OCI-LY1 (cell line): ENCODE measurements around the gene ZNF524.

Experiments used
- H2AFZ ChIP-seq: fragments of 200-600 bp; sonication (generic), shearing (Covaris generic); 2 replicates; pipeline ENCODE4 v1.6.0; 2014; ENCODE audit warnings: antibody characterized with exemption, mild to moderate bottlenecking, low read length
- H3F3A ChIP-seq: fragments of 200-600 bp; sonication (generic), shearing (Covaris generic); 2 replicates; pipeline ENCODE4 v1.6.0; 2014; ENCODE audit warnings: mild to moderate bottlenecking, antibody characterized with exemption, low read length, moderate library complexity; ENCODE audit not compliant: insufficient read depth
- H3K27ac ChIP-seq: fragments of 200-600 bp; sonication (generic); 2 replicates; pipeline ENCODE4 v1.5.1; 2014; ENCODE audit warnings: low read length, mixed run types, mild to moderate bottlenecking, low read depth; ENCODE audit not compliant: poor library complexity, severe bottlenecking
- H3K27me3 ChIP-seq: fragments of 200-600 bp; sonication (generic); 2 replicates; pipeline ENCODE4 v1.6.0; 2014; ENCODE audit warnings: antibody characterized with exemption, mild to moderate bottlenecking, low read length, moderate library complexity; ENCODE audit not compliant: insufficient read depth
- H3K36me3 ChIP-seq: fragments of 200-600 bp; sonication (generic); 2 replicates; pipeline ENCODE4 v1.6.1; 2014; ENCODE audit warnings: mild to moderate bottlenecking, antibody characterized with exemption, low read length, moderate library complexity, mixed read lengths; ENCODE audit not compliant: insufficient read depth
- H3K4me1 ChIP-seq: fragments of 200-600 bp; sonication (generic); 2 replicates; pipeline ENCODE4 v1.5.1; 2014; ENCODE audit warnings: mild to moderate bottlenecking, low read length, moderate library complexity; ENCODE audit not compliant: insufficient read depth, severe bottlenecking
- H3K4me2 ChIP-seq: fragments of 200-600 bp; sonication (generic), shearing (Covaris generic); 2 replicates; pipeline ENCODE4 v1.6.1; 2014; ENCODE audit warnings: low read length
- H3K4me3 ChIP-seq: fragments of 200-600 bp; sonication (generic); 2 replicates; pipeline ENCODE4 v1.5.1; 2014; ENCODE audit warnings: low read length, low read depth, mild to moderate bottlenecking, mixed read lengths; ENCODE audit not compliant: poor library complexity, severe bottlenecking
- H3K79me2 ChIP-seq: fragments of 200-600 bp; shearing (Covaris generic); 2 replicates; pipeline ENCODE4 v1.6.1; 2016; ENCODE audit warnings: mixed run types, low read length, mixed read lengths; ENCODE audit not compliant: insufficient read depth
- H3K9ac ChIP-seq: fragments of 200-600 bp; sonication (generic), shearing (Covaris generic); 2 replicates; pipeline ENCODE4 v1.6.1; 2014; ENCODE audit warnings: mild to moderate bottlenecking, low read length, mixed read lengths
- H3K9me2 ChIP-seq: fragments of 200-600 bp; sonication (generic), shearing (Covaris generic); 2 replicates; pipeline ENCODE4 v1.6.1; 2014; ENCODE audit warnings: low read depth, mild to moderate bottlenecking, low read length, mixed read lengths
- H3K9me3 ChIP-seq: fragments of 200-600 bp; shearing (Covaris generic); 2 replicates; pipeline ENCODE4 v1.6.1; 2014; ENCODE audit warnings: low read length, mixed read lengths
- H4K20me1 ChIP-seq: fragments of 200-600 bp; sonication (generic), shearing (Covaris generic); 2 replicates; pipeline ENCODE4 v1.6.0; 2016; ENCODE audit warnings: mild to moderate bottlenecking, low read length; ENCODE audit not compliant: insufficient read depth
- CTCF ChIP-seq: fragments of 200-600 bp; sonication (generic), shearing (Covaris generic); IDR thresholded peaks from 2 replicates; pipeline ENCODE4 v1.5.1; 2017; ENCODE audit warnings: mild to moderate bottlenecking, antibody characterized with exemption, low read length, moderate library complexity, mixed read lengths
- EZH2 ChIP-seq: fragments of 200-600 bp; sonication (generic), shearing (Covaris generic); IDR thresholded peaks from 2 replicates; pipeline ENCODE4 v1.8.0; 2017; ENCODE audit warnings: borderline replicate concordance, mixed run types, mild to moderate bottlenecking, antibody characterized with exemption, low read length, moderate library complexity, mixed read lengths

Gene ZNF524

GRCh38 chr19:55649268-55650125 is 49.4 kb downstream of the ZNF524 start:
- Histone ChIP-seq H2AFZ (no peak overlapping the region), H3K4me1 (peaks cover 43% of the 10 kb centered on the region), H3K4me2 (peak overlapping the region; percentile 93)

GRCh38 chr19:55650126-55650557 is 50.1 kb downstream of the ZNF524 start:
- H3K4me2 ChIP-seq, result no peak overlapping the region
- peak overlapping the region; percentile 94 for H3K27ac ChIP-seq
- no peaks in the 10 kb centered on the region for H4K20me1 ChIP-seq
- H3F3A ChIP-seq, result peaks cover 9% of the 10 kb centered on the region; the same call in 1 of the 2 replicates
- H3K27me3 ChIP-seq, result no peaks in the 10 kb centered on the region
- H2AFZ ChIP-seq, result no peak overlapping the region
- H3K79me2 ChIP-seq, result no peaks in the 10 kb centered on the region
- H3K9me3 ChIP-seq, result no peaks in the 10 kb centered on the region
- no peak overlapping the region for H3K4me3 ChIP-seq
- no peak overlapping the region for H3K9ac ChIP-seq
- no peaks in the 10 kb centered on the region for H3K9me2 ChIP-seq
- TF ChIP-seq CTCF (no peak), EZH2 (no peak)
- peaks cover 37% of the 10 kb centered on the region for H3K4me1 ChIP-seq
- H3K36me3 ChIP-seq, result peaks cover 24% of the 10 kb centered on the region

More at GRCh38 chr19:55649268-55650125, 49.4 kb downstream of the ZNF524 start:
- Histone ChIP-seq H3F3A (peaks cover 9% of the 10 kb centered on the region; the same call in 1 of the 2 replicates), H3K79me2 (peaks cover 2% of the 10 kb centered on the region; the same call in 1 of the 2 replicates), H4K20me1 (no peaks in the 10 kb centered on the region), H3K9me2 (no peaks in the 10 kb centered on the region), H3K9ac (peak overlapping the region; percentile 93), H3K4me3 (peak overlapping the region; percentile 87), H3K27me3 (no peaks in the 10 kb centered on the region), H3K36me3 (peaks cover 30% of the 10 kb centered on the region), H3K27ac (peak overlapping the region; percentile 94), H3K9me3 (no peaks in the 10 kb centered on the region)
- TF ChIP-seq EZH2, result no peak
- TF ChIP-seq CTCF, result no peak

GRCh38 chr19:55650602-55651230 is 50.6 kb downstream of the ZNF524 start:
- Histone ChIP-seq H3K36me3 (peaks cover 21% of the 10 kb centered on the region), H2AFZ (no peak overlapping the region), H4K20me1 (no peaks in the 10 kb centered on the region), H3K79me2 (peaks cover 3% of the 10 kb centered on the region), H3K4me3 (no peak overlapping the region), H3K27ac (no peak overlapping the region), H3K9ac (no peak overlapping the region), H3K4me1 (peaks cover 31% of the 10 kb centered on the region), H3K4me2 (no peak overlapping the region), H3K9me3 (no peaks in the 10 kb centered on the region), H3K27me3 (no peaks in the 10 kb centered on the region), H3K9me2 (no peaks in the 10 kb centered on the region), H3F3A (peaks cover 6% of the 10 kb centered on the region; the same call in 1 of the 2 replicates)
- TF ChIP-seq EZH2 (no peak), CTCF (no peak)
